GM12873 (cell line): ENCODE measurements around the gene RFPL1.

Experiments used
- TF ChIP-seq, protein P1 (sequence below): IDR thresholded peaks from 2 replicates; pipeline ENCODE4 v1.5.1; 2012; ENCODE audit warnings: low read depth, mild to moderate bottlenecking, moderate library complexity, low read length, control low read depth; ENCODE audit not compliant: insufficient read depth; ENCODE audit errors: missing control alignments

RFPL1 gene

GRCh38 chr22:29449296-29449875 lies 11.0 kb downstream of the RFPL1 start:
- TF ChIP-seq, protein P1, sequence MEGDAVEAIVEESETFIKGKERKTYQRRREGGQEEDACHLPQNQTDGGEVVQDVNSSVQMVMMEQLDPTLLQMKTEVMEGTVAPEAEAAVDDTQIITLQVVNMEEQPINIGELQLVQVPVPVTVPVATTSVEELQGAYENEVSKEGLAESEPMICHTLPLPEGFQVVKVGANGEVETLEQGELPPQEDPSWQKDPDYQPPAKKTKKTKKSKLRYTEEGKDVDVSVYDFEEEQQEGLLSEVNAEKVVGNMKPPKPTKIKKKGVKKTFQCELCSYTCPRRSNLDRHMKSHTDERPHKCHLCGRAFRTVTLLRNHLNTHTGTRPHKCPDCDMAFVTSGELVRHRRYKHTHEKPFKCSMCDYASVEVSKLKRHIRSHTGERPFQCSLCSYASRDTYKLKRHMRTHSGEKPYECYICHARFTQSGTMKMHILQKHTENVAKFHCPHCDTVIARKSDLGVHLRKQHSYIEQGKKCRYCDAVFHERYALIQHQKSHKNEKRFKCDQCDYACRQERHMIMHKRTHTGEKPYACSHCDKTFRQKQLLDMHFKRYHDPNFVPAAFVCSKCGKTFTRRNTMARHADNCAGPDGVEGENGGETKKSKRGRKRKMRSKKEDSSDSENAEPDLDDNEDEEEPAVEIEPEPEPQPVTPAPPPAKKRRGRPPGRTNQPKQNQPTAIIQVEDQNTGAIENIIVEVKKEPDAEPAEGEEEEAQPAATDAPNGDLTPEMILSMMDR = no peak

GRCh38 chr22:29450222-29450621 lies 11.8 kb downstream of the RFPL1 start:
- TF ChIP-seq, protein P1 = no peak

- TF ChIP-seq, protein P1 = no peak
Observed at GRCh38 chr22:29451863-29452262, 13.5 kb downstream of the RFPL1 start.

- TF ChIP-seq, protein P1 = no peak
Observed at GRCh38 chr22:29454276-29454675, 15.9 kb downstream of the RFPL1 start.

- TF ChIP-seq, protein P1 = no peak
Observed at GRCh38 chr22:29456211-29456671, 17.9 kb downstream of the RFPL1 start.

DNA sequence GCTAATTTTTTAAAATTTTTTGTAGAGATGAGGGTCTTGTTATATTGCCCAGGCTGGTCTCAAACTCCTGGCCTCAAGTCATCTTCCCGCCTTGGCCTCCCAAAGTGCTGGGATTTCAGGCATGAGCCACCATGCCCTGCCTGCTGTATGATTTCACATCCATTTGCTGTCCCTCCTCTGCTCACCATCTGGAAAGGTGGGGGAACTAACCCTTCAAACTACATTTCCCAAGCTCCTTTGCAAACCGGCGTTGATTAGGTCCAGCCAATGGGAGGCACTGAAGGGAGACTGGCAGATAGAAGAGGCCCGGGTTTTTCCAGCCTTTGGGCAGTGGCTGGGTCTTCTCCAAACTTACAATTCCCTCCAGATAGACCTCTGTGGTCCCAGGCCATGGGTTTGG lies 19.3 kb downstream of the RFPL1 start:
- TF ChIP-seq, protein P1 = no peak

DNA sequence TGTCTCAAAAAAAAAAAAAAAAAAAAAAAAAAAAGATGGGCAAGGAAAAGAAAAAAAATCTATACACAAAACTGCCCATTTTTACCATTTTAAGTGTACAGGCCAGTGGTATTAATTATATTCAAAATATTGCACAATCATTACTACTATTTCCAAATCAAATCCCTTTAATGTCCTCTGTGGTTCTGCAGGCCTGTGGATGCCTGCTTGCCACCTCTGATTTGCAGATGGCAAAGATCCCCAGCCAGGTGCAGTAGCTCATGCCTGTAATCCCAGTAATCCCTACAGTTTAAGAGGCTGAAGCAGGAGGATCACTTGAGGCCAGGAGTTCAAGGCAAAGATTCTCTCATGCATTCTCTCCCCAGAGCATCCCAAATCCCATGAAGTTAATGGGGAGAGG lies 20.2 kb downstream of the RFPL1 start:
- TF ChIP-seq, protein P1 = no peak
